GM18502 (cell line): ENCODE data around the gene PLTP.

Experiments used
- ATAC-seq: cut with Tn5 transposase; IDR thresholded peaks from one replicate; pipeline ENCODE4 v1.9.1; 2021; ENCODE audit warnings: mild to moderate bottlenecking; ENCODE audit not compliant: unreplicated experiment, poor library complexity

The PLTP gene

GRCh38 chr20:45921337-45922189, 9.6 kb upstream of the PLTP start:
- no peak for ATAC-seq

- no peak for ATAC-seq
Measured at GRCh38 chr20:45920462-45921336, 8.7 kb upstream of the PLTP start.

GRCh38 chr20:45919542-45920399, 7.8 kb upstream of the PLTP start:
- no peak for ATAC-seq

- ATAC-seq, result no peak
Measured at GRCh38 chr20:45918779-45919537, 7.0 kb upstream of the PLTP start.

- ATAC-seq, result no peak
Measured at GRCh38 chr20:45918182-45918737, 6.3 kb upstream of the PLTP start.

GRCh38 chr20:45917790-45918141, 5.8 kb upstream of the PLTP start:
- ATAC-seq, result no peak

GRCh38 chr20:45913116-45913515, 1.2 kb upstream of the PLTP start:
- no peak for ATAC-seq

- no peak for ATAC-seq
Measured at GRCh38 chr20:45912344-45912682, 358 bp upstream of the PLTP start.

- peak; percentile 93 for ATAC-seq
Measured at GRCh38 chr20:45910670-45911485, 1.1 kb downstream of the PLTP start.

- no peak for ATAC-seq
Measured at GRCh38 chr20:45909817-45910669, 1.9 kb downstream of the PLTP start.

GRCh38 chr20:45909336-45909808, 2.6 kb downstream of the PLTP start:
- no peak for ATAC-seq

- no peak for ATAC-seq
Measured at GRCh38 chr20:45908084-45908483, 3.9 kb downstream of the PLTP start.

- ATAC-seq, result no peak
Measured at GRCh38 chr20:45907219-45907948, 4.6 kb downstream of the PLTP start.

- no peak for ATAC-seq
Measured at GRCh38 chr20:45905505-45906079, 6.4 kb downstream of the PLTP start.

GRCh38 chr20:45904583-45905504, 7.1 kb downstream of the PLTP start:
- no peak for ATAC-seq

- no peak for ATAC-seq
Measured at GRCh38 chr20:45902199-45902701, 9.7 kb downstream of the PLTP start.
